Cardiac fibroblast (primary cell): ENCODE measurements around the gene CTBP1.

Source experiments
- DNase-seq, 2 donors: peaks; one replicate each; pipeline versions ENCODE4 v3.0.0 to v3.0.0-alpha.2; 2010; ENCODE audit warnings: low read depth in 2 of 2
- H3K4me3 ChIP-seq, 2 donors: replicated peaks in 1 of 2; 1 replicate in 1 of 2; 2 replicates in 1 of 2; pipeline ENCODE4 v1.5.1; 2011; ENCODE audit warnings: low read depth in 2 of 2, low read length in 2 of 2, mild to moderate bottlenecking in 2 of 2, moderate library complexity in 1 of 2
- TF ChIP-seq, protein P1 (sequence below): IDR thresholded peaks from one replicate; pipeline ENCODE4 v1.5.1; 2011; ENCODE audit warnings: low read depth, mild to moderate bottlenecking, low read length, inconsistent platforms

Gene CTBP1

GRCh38 chr4:1248245-1249147, at the start of gene CTBP1:
Gene CTBP1 (minus strand): TSS chr4:1249130. CDS start chr4:1241331, 7,799 bp downstream.
- TF ChIP-seq, protein P1, sequence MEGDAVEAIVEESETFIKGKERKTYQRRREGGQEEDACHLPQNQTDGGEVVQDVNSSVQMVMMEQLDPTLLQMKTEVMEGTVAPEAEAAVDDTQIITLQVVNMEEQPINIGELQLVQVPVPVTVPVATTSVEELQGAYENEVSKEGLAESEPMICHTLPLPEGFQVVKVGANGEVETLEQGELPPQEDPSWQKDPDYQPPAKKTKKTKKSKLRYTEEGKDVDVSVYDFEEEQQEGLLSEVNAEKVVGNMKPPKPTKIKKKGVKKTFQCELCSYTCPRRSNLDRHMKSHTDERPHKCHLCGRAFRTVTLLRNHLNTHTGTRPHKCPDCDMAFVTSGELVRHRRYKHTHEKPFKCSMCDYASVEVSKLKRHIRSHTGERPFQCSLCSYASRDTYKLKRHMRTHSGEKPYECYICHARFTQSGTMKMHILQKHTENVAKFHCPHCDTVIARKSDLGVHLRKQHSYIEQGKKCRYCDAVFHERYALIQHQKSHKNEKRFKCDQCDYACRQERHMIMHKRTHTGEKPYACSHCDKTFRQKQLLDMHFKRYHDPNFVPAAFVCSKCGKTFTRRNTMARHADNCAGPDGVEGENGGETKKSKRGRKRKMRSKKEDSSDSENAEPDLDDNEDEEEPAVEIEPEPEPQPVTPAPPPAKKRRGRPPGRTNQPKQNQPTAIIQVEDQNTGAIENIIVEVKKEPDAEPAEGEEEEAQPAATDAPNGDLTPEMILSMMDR = no peak
- peak; percentile 83 to 89 for DNase-seq
- peak within 1 kb of the TSS; percentile 76 to 77 for H3K4me3 ChIP-seq

DNA sequence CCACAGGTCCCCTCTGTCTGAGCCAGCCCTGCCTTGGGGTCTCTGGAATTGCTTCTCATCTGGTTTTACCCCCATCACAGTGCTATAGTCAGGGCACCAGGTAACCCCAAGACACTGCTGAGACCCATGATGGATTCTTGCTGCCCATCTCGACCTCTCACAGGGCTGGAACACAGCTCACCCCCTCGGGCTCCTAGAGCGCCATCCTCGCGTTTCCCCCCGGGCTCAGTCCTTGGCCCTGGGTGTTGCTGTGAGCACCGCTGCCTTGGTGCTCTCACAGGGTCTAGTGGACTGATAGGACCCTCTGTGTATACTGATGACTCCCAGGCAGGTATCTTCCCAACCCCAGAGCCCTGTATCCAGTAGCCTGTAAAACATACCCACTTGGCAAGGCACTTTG, 49.5 kb upstream of the CTBP1 start:
- no peak for DNase-seq
- no peak overlapping the region for H3K4me3 ChIP-seq
- TF ChIP-seq, protein P1 = no peak

DNA sequence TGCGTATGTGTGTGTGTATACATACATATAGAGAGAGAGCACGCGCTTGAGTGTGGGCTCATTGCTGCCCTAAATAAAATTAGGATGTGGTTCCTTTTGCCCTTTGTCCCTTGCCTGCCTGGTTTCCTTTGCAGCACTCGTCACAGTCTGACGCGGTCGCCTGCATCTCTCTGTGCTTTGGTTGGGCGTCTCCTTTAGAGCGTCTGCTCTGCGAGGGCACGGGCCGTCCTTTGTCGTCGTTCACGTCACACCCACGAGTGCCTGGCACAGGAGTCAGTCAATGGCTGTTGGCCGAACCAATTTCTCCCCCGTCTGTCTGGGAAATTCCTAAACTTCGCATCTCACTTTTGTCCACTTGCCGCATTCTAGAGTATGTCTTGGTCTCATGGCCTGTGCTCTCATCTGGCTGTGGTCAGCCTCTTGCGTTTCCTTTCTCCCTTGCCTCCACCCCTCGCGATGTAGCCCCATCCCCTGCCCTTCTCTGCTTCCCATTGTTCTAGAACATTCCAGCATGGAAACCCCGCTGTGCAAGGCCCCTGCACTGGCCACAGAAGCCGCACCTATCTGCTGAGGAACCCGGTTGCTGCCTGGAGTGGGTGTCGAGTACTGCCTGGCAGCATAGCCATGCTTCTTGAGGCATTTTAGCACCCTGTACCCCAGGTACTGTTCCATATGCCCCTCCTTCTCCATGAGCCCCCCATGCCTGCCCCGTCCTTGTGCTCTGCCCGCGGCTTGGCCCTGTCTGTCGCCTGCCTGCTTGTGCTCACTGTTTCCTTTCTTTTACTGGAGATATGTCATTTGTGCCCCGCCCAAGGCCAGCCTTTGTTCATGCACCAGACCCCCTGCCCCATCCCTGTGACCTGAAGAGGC, 48.8 kb upstream of the CTBP1 start:
- no peak overlapping the region for H3K4me3 ChIP-seq
- TF ChIP-seq, protein P1 = no peak
- DNase-seq = no peak

DNA sequence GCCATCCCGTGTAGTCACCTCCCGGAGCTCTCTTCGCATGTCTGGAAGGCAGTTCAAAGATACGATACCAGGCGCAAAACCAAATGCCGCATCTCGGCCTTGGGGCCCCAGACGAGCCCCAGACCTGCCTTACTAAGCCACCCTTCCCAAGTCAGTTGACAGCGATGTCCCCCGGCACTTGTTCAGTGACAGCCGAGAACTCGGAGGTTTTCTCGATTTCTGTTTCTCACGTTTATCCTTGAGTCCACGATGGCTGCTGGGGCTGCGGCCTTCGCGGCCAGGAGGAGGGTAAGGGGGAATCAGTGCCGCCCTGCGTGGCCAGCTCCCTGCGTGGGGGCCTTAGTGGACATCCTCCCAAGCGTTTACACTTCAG, 48.1 kb upstream of the CTBP1 start:
- no peak for DNase-seq
- no peak overlapping the region for H3K4me3 ChIP-seq
- TF ChIP-seq, protein P1 = no peak

DNA sequence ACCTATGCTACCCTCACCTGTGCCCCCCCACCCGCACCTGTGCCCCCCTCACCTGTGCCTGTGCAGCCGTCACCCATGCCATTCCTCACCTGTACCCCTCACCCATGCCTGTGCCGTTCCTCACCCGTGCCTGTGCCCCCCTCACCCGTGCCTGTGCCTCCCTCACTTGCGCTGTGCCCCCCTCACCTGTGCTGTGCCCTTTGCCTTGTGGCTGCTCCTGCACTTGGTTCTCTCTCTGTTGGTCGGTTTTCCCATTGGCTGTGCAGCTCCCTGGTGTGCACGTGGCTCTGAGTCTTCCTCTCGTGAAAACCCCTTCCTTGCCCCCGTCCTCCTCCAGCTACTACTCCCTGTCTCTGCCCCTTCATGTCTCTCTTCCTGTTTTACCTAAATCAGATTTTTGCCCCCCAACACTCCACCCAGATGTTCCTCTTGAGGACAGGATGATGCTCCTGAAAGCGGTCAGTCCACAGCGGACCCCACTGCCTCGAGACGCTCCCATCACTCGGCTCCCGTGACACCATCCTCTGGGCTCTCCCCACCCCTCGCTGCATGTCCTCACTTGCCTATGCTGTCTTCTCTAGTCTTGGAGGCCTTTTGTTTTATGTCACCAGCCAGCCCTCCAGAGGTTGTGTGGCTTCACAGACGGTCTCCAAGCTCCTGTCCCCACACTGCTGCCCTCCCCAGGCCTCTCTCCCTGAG, 47.5 kb upstream of the CTBP1 start:
- no peak overlapping the region for H3K4me3 ChIP-seq
- DNase-seq = no peak
- TF ChIP-seq, protein P1 = no peak

GRCh38 chr4:1295405-1296055, 46.6 kb upstream of the CTBP1 start:
- TF ChIP-seq, protein P1 = no peak
- no peak for DNase-seq
- no peak overlapping the region for H3K4me3 ChIP-seq
